ENCODE data around the gene MED15. TPM values are rescaled to one million over a fixed set of nuclear protein-coding genes. Genes with fewer than 3 reads are reported as not detected.

MED15 gene
- total RNA-seq, 1 donor from 2014 or later: 11.4 TPM

GRCh38 chr22:20509344-20510047 lies 2.1 kb downstream of the MED15 start:
- Mint-ChIP-seq H3K4me3 (peak overlapping the region; percentile 94), H3K36me3 (peaks cover 8% of the 10 kb centered on the region), H3K27me3 (ENCODE audit: insufficient read depth, low read depth) (peaks cover under 1% of the 10 kb centered on the region), H3K27ac (no peak overlapping the region), H3K9me3 (no peaks in the 10 kb centered on the region), H3K4me1 (peaks cover 38% of the 10 kb centered on the region)
- TF ChIP-seq EZH2 (IDR thresholded peaks at IDR 0.05) (no peak), EZH2phosphoT487 (IDR thresholded peaks at IDR 0.05) (no peak)
- TF ChIP-seq, protein P1, sequence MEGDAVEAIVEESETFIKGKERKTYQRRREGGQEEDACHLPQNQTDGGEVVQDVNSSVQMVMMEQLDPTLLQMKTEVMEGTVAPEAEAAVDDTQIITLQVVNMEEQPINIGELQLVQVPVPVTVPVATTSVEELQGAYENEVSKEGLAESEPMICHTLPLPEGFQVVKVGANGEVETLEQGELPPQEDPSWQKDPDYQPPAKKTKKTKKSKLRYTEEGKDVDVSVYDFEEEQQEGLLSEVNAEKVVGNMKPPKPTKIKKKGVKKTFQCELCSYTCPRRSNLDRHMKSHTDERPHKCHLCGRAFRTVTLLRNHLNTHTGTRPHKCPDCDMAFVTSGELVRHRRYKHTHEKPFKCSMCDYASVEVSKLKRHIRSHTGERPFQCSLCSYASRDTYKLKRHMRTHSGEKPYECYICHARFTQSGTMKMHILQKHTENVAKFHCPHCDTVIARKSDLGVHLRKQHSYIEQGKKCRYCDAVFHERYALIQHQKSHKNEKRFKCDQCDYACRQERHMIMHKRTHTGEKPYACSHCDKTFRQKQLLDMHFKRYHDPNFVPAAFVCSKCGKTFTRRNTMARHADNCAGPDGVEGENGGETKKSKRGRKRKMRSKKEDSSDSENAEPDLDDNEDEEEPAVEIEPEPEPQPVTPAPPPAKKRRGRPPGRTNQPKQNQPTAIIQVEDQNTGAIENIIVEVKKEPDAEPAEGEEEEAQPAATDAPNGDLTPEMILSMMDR (IDR thresholded peaks at IDR 0.05): no peak
- Histone ChIP-seq H2AFZ (replicated peaks) (no peak overlapping the region), H3K36me3 (no peaks in the 10 kb centered on the region), H3F3A (ENCODE audit: low read depth) (peaks cover 5% of the 10 kb centered on the region), H4K20me1 (ENCODE audit: low read depth) (peaks cover 47% of the 10 kb centered on the region), H3K9me3 (ENCODE audit: low read depth) (no peaks in the 10 kb centered on the region), H3K79me2 (ENCODE audit: low read depth) (peaks cover 70% of the 10 kb centered on the region), H3K27me3 (no peaks in the 10 kb centered on the region), H3K4me1 (peaks cover 23% of the 10 kb centered on the region), H3K4me2 (peak overlapping the region; percentile 81), H3K27ac (no peak overlapping the region), H3K9ac (no peak overlapping the region), H3K4me3 (peak overlapping the region; percentile 77)
- peak; percentile 49 for DNase-seq (ENCODE audit: low spot score)

GRCh38 chr22:20510811-20511577 lies 3.6 kb downstream of the MED15 start:
- H2AFZ ChIP-seq (replicated peaks): no peak overlapping the region
- H3K27me3 ChIP-seq: no peaks in the 10 kb centered on the region
- peak overlapping the region; percentile 76 for H3K27ac Mint-ChIP-seq
- no peaks in the 10 kb centered on the region for H3K27me3 Mint-ChIP-seq (ENCODE audit: insufficient read depth, low read depth)
- H3F3A ChIP-seq (ENCODE audit: low read depth): peaks cover 5% of the 10 kb centered on the region
- peak overlapping the region; percentile 65 for H3K4me3 Mint-ChIP-seq
- H3K36me3 ChIP-seq: no peaks in the 10 kb centered on the region
- peaks cover 11% of the 10 kb centered on the region for H3K36me3 Mint-ChIP-seq
- no peak for TF ChIP-seq EZH2 (IDR thresholded peaks at IDR 0.05)
- TF ChIP-seq EZH2phosphoT487 (IDR thresholded peaks at IDR 0.05): no peak
- TF ChIP-seq, protein P1 (IDR thresholded peaks at IDR 0.05): no peak
- H3K4me1 ChIP-seq: peaks cover 23% of the 10 kb centered on the region
- DNase-seq (ENCODE audit: low spot score): no peak
- peaks cover 59% of the 10 kb centered on the region for H4K20me1 ChIP-seq (ENCODE audit: low read depth)
- no peak overlapping the region for H3K9ac ChIP-seq
- peak overlapping the region; percentile 15 for H3K4me2 ChIP-seq
- H3K79me2 ChIP-seq (ENCODE audit: low read depth): peaks cover 82% of the 10 kb centered on the region
- no peak overlapping the region for H3K4me3 ChIP-seq
- H3K9me3 ChIP-seq (ENCODE audit: low read depth): no peaks in the 10 kb centered on the region
- H3K27ac ChIP-seq: no peak overlapping the region
- peaks cover 38% of the 10 kb centered on the region for H3K4me1 Mint-ChIP-seq
- no peaks in the 10 kb centered on the region for H3K9me3 Mint-ChIP-seq

DNA sequence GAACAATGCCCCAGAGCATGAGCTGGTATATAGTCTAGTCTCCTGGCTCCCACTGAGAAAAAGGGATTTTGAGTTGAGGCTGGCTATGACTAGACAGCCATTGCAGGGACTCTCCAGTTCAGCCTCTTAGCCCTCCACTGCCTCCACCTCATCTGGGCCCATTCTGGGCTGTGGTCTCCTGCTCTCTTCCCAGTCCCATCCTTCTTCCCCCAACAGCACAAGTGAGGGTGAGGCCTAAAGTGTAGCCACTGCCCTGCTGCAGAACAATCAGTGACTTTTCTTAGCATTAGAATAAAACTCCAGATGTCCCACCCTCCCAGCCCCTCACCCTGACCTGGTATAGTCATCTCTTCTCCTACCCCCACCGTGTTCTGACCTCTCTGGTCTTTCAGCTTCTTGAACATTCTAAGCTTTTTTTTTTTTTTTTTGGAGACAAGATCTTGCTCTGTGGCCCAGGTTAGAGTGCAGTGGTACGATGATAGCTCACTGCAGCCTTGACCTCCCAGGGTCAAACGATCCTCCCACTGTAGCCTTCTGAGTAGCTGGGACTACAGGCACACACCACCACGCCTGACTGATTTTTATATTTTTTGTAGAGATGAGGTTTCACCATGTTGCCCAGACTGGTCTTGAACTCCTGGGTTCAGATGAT lies 4.3 kb downstream of the MED15 start:
- H3K4me1 Mint-ChIP-seq: peaks cover 38% of the 10 kb centered on the region

More for the DNA sequence above, 4.3 kb downstream of the MED15 start:
- peaks cover 11% of the 10 kb centered on the region for H3K36me3 Mint-ChIP-seq
- Histone ChIP-seq H3K4me1 (peaks cover 23% of the 10 kb centered on the region), H3K9ac (no peak overlapping the region), H3K27me3 (no peaks in the 10 kb centered on the region), H3K36me3 (no peaks in the 10 kb centered on the region), H3K4me2 (no peak overlapping the region), H3K9me3 (ENCODE audit: low read depth) (no peaks in the 10 kb centered on the region), H3K4me3 (no peak overlapping the region), H3K27ac (no peak overlapping the region), H3F3A (ENCODE audit: low read depth) (peaks cover 5% of the 10 kb centered on the region), H2AFZ (replicated peaks) (no peak overlapping the region), H4K20me1 (ENCODE audit: low read depth) (peaks cover 64% of the 10 kb centered on the region), H3K79me2 (ENCODE audit: low read depth) (peaks cover 88% of the 10 kb centered on the region)
- H3K4me3 Mint-ChIP-seq: no peak overlapping the region
- H3K27me3 Mint-ChIP-seq (ENCODE audit: insufficient read depth, low read depth): no peaks in the 10 kb centered on the region
- TF ChIP-seq EZH2 (IDR thresholded peaks at IDR 0.05): no peak
- TF ChIP-seq, protein P1 (IDR thresholded peaks at IDR 0.05): no peak
- TF ChIP-seq EZH2phosphoT487 (IDR thresholded peaks at IDR 0.05): no peak
- no peaks in the 10 kb centered on the region for H3K9me3 Mint-ChIP-seq
- no peak for DNase-seq (ENCODE audit: low spot score)
- H3K27ac Mint-ChIP-seq: peak overlapping the region; percentile 51

Data from neural progenitor cell (in vitro differentiated cells).